GM13976 (cell line): ENCODE data around the gene CRMP1.

Experiments
- DNase-seq: peaks from one replicate; pipeline ENCODE4 v3.0.0; 2012; ENCODE audit warnings: low spot score
- CTCF ChIP-seq: IDR thresholded peaks from 2 replicates; pipeline ENCODE4 v1.5.1; 2012; ENCODE audit warnings: borderline replicate concordance, mild to moderate bottlenecking; ENCODE audit not compliant: insufficient read depth; ENCODE audit errors: extremely low read depth, missing control alignments, control extremely low read depth
- in situ Hi-C: fragments of 300-500 bp; cut with MboI; formaldehyde crosslinking; loops from one replicate; pipeline ENCODE4 v1.12.0; 2022; ENCODE audit warnings: low sequenced_read_pairs, mixed read lengths, inconsistent platforms; ENCODE audit not compliant: unreplicated experiment

The CRMP1 gene

GRCh38 chr4:5854929-5855328, 38.0 kb downstream of the CRMP1 start:
- in situ Hi-C loops = no loop called here
- no peak for TF ChIP-seq CTCF
- no peak for DNase-seq

- no peak for DNase-seq
- TF ChIP-seq CTCF = no peak
- in situ Hi-C loops = no loop called here
These were observed 40.2 kb downstream of the CRMP1 start for GRCh38 chr4:5852523-5853202.

DNA sequence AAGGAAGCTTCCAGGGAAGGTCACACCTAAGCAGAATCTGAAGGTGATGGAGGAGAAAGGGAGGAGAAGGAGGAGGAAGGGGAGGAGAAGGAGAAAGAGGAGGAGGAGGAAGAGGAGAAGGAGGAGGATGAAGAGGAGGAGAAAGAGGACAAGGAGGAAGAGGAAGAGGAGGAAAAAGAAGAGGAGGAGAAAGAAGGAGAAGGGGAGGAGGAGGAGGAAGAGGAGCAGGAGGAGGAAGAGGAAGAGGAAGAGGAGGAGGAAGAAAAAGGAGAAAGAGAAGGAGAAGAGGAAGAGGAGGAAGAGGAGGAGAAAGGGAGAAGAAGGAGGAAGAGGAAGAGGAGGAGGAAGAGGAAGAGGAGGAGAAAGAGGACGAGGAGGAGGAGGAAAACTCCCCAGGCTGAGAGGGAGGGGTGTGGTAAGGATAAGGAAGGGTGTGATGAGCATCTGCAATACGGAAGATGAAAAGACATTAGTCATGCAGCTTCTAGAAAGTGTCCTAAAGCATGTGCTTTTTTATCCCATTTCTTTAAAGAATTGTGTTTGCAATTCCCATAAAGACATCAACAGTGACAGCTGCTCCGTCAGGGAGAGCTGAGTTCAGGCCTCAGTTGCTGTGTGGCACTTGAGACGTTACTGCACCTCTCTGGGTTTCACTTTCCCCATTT, 41.1 kb downstream of the CRMP1 start:
- in situ Hi-C loops = no loop called here
- TF ChIP-seq CTCF = no peak
- DNase-seq = no peak

DNA sequence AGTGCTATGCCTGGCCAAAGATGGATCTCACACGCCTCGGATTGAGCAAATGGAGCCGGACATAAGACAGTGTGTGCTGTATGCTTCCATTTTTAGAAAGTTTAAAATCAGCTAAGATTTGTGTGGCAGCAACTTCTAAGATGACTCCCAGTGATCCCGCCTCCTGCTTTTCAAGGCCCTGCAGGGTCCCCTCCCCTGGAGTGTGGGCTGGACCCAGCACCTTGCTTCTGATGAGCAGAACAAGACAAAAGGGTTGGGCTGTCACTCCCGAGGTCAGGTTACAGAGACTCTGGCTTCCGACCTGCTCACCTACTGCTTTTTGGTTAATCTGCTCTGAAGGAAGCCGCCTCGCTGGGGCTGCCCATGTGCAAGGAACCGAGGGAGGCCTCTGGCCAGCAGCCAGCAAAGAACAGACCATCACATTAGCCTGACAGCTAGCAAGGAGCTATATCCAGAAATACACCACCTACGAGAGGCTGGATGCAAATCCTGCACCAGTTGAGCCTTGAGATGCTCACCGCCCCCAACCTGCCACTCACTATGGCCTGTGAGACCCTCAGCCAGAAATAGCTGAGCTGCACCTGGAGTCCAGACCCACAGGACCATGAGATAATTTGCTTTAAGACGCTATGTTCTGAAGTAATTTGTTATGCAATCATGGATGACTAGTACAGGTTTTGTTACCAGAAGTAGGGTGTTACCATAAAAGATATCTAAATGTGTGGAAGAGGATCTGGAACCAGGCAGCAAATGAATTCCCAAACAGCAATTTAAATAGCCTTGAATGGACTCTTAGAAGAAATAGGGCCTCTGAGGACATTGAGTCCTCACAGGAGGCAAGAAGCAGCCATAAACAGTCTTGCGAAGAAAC, 47.6 kb downstream of the CRMP1 start:
- in situ Hi-C loops = no loop called here
- DNase-seq = no peak
- no peak for TF ChIP-seq CTCF

- DNase-seq = no peak
- in situ Hi-C loops = no loop called here
- TF ChIP-seq CTCF = no peak
These were observed 49.0 kb downstream of the CRMP1 start for GRCh38 chr4:5843573-5844530.
